ENCODE data around the gene FAM98C.

Gene FAM98C

DNA sequence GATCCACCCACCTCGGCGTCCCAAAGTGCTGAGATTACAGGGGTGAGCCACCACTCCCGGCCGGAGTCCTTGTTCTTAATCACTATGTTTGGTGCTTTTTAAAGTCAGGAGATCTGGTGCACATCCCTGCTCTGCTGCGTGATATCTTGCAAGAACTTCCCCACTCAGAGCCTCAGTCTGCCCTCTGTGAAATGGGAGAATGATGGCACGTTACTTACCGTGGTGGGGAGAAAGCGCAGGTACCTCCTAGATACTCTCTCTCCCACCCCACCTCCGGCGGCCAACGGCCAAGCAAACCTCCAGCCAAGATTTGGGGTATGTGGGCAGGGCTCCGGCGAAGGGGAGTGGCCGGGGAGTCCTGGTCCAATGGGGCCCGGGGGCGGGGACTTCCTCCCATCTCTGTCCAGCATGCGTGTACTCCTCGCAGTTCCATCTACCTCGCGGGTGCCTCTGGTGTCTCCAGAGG, 30.4 kb downstream of the FAM98C start, which contains the start of gene RYR1:
Gene RYR1 (plus strand): TSS at position 424 of the 466 bp plus-strand sequence. CDS start 139 bp downstream, outside the sequence.
- Mint-ChIP-seq H3K27ac (peak within 1 kb of the TSS; percentile 22), H3K36me3 (ENCODE audit: low read depth) (peaks cover 6% of the 10 kb centered on the region), H3K9me3 (no peaks in the 10 kb centered on the region), H3K27me3 (peaks cover 25% of the 10 kb centered on the region), H3K4me3 (peak within 1 kb of the TSS; percentile 68), H3K4me1 (ENCODE audit: low read depth) (peaks cover 27% of the 10 kb centered on the region)
- intact Hi-C loops (cut with micrococcal nuclease), result no loop called here

DNA sequence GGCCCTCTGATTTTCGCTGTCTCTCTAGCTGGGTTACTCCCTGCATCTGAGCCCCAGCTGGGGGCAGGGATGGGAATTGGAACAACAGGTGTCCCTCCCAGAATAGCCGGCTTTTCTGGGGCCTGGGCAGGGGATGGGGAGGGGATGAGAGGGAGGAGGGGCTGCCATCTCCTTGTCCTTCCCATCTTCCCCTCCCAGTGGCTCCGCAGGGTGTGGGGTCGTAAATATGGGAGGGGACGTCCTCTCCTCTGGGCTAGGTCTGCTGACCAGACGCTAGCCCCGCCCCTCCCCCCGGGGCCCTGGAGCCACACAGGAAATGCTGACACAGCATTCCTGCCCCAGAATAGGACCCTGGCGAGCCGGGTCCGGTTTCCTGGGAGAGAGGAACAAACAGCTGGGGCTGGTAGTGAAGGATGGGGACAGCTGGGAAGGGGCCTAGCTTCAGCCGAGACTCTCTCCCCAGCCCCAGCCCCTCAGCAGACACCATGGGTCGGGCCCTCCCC, 31.7 kb downstream of the FAM98C start:
- Mint-ChIP-seq H3K9me3 (no peaks in the 10 kb centered on the region), H3K4me3 (peak overlapping the region; percentile 68), H3K27ac (no peak overlapping the region), H3K36me3 (ENCODE audit: low read depth) (peaks cover 6% of the 10 kb centered on the region), H3K27me3 (peaks cover 25% of the 10 kb centered on the region), H3K4me1 (ENCODE audit: low read depth) (peaks cover 27% of the 10 kb centered on the region)
- intact Hi-C loops (cut with micrococcal nuclease), result no loop called here

DNA sequence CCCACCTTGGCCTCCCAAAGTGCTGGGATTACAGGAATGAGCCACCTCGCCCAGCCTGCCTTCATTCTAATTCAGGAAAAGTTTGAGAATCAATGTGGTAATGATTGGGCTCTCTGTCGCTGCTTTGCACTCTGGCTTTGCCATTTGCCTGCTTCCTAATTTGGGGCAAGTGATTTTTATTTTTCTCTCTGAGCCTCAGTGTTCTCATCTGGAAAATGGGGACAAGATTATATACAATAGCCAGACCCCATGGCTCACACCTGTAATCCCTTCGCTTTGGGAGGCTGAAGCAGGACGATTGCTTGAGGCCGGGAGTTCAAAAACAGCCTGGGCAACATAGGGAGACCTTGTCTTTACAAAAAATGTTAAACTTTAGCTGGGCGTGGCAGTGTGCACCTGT, 34.4 kb downstream of the FAM98C start:
- no peaks in the 10 kb centered on the region for H3K9me3 Mint-ChIP-seq
- intact Hi-C loops (cut with micrococcal nuclease), result no loop called here
- H3K4me3 Mint-ChIP-seq, result no peak overlapping the region
- peaks cover 6% of the 10 kb centered on the region for H3K36me3 Mint-ChIP-seq (ENCODE audit: low read depth)
- peaks cover 34% of the 10 kb centered on the region for H3K4me1 Mint-ChIP-seq (ENCODE audit: low read depth)
- H3K27me3 Mint-ChIP-seq, result peaks cover 27% of the 10 kb centered on the region
- H3K27ac Mint-ChIP-seq, result no peak overlapping the region

DNA sequence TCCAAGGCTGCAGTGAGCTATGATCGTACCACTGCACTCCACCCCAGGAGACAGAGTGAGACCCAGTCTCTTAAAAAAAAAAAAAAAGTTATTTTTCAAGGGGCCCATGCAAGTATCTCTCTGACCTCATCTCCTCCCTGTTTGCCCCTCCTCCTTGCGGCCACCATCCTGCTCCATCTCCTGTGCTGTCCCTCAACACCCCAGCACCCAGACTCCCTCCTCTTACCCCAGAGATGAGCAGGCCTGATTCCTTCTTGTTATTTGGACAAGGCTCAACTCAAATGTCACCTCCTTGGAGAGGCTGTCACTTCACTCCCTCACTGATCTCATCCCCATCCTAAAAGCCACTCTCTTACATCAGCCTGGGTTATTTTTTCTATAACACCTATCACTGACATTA, 35.0 kb downstream of the FAM98C start:
- H3K4me3 Mint-ChIP-seq, result no peak overlapping the region
- H3K27me3 Mint-ChIP-seq, result peaks cover 27% of the 10 kb centered on the region
- H3K4me1 Mint-ChIP-seq (ENCODE audit: low read depth), result peaks cover 34% of the 10 kb centered on the region
- intact Hi-C loops (cut with micrococcal nuclease), result no loop called here
- no peak overlapping the region for H3K27ac Mint-ChIP-seq
- H3K9me3 Mint-ChIP-seq, result no peaks in the 10 kb centered on the region
- peaks cover 6% of the 10 kb centered on the region for H3K36me3 Mint-ChIP-seq (ENCODE audit: low read depth)

DNA sequence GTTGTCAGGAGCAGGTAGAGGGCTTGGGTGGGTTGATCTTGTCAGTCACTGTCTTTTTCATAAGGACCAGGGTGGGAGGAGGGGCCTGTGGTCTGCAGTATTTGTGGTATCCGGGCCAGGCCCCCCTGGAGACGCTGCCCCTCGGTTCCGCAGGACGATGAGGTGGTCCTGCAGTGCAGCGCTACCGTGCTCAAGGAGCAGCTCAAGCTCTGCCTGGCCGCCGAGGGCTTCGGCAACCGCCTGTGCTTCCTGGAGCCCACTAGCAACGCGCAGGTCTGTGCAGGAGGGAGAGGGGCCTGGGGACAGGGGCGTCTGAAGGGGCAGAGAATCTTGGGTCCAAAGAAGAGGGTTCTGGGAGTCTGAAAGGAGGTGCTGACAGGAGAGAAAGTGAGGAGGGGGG, 37.7 kb downstream of the FAM98C start:
- Mint-ChIP-seq H3K4me1 (ENCODE audit: low read depth) (peaks cover 12% of the 10 kb centered on the region), H3K36me3 (ENCODE audit: low read depth) (peaks cover 18% of the 10 kb centered on the region), H3K4me3 (no peak overlapping the region), H3K9me3 (no peaks in the 10 kb centered on the region), H3K27me3 (peaks cover 18% of the 10 kb centered on the region), H3K27ac (peak overlapping the region; percentile 55)
- intact Hi-C loops (cut with micrococcal nuclease), result loop anchor here (5.0 kb wide), 1 partner anchor 38 kb away; the partner anchor contains the start of gene FAM98C

DNA sequence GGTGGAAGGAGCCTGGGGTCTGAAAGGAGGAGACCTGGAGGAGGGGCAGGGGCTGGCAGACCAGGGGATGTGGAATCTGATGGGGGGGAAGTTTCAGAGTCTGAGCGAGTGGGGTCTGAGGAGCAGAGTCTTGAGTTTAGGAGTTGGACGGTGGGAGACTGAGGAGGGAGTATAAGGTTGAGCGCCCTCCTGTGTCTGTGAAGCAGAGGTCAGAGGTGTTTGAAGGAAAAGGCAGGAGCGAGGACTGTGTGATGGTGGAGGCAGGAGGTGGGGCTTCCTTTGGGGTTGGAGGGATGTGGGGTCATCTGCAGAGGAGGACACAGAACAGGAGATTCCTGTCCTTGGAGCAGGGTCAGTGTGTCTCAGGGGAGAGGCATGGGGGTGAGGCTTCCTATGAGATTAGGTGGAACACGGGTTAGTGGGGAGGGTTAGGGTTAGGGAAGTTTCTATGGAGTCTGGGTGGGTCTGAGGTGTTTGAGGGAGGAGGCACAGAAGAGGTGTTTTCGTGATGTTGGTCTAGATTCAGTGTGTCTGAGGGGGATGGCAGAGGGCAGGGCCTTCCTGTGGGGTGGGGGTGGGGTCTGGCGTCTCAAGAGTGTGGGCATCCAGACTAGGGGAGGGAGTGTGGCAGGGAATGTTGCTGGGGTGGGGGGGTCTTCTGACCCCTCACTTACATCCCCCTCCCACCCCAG, 38.9 kb downstream of the FAM98C start:
- peak overlapping the region; percentile 12 for H3K27ac Mint-ChIP-seq
- peaks cover 25% of the 10 kb centered on the region for H3K36me3 Mint-ChIP-seq (ENCODE audit: low read depth)
- peaks cover 8% of the 10 kb centered on the region for H3K4me1 Mint-ChIP-seq (ENCODE audit: low read depth)
- H3K27me3 Mint-ChIP-seq, result peaks cover 18% of the 10 kb centered on the region
- H3K9me3 Mint-ChIP-seq, result no peaks in the 10 kb centered on the region
- no peak overlapping the region for H3K4me3 Mint-ChIP-seq
- intact Hi-C loops (cut with micrococcal nuclease), result loop anchor here (5.0 kb wide), 1 partner anchor 40 kb away; the partner anchor contains the start of gene FAM98C

DNA sequence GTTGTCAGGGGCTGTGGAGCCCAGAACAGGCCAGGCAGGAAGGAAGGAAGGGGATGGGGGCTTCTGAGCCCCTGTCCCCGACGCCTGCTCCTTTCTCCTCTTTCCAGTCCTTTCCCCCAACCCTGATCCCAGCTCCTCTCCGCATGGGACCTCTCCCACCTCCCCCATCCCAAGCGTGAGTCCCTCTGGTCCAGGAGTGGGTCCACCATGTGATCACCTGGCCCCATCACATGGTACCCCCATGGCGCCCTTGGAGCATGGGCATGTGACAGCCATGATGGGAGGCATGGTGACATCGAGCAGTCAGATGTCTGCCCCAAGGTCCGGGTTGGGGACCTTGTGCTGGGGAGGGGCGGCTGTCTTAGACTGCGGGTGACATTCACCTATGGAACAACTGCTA, 39.8 kb downstream of the FAM98C start:
- no peak overlapping the region for H3K27ac Mint-ChIP-seq
- H3K9me3 Mint-ChIP-seq, result no peaks in the 10 kb centered on the region
- H3K4me1 Mint-ChIP-seq (ENCODE audit: low read depth), result peaks cover 7% of the 10 kb centered on the region
- H3K36me3 Mint-ChIP-seq (ENCODE audit: low read depth), result peaks cover 25% of the 10 kb centered on the region
- peaks cover 18% of the 10 kb centered on the region for H3K27me3 Mint-ChIP-seq
- intact Hi-C loops (cut with micrococcal nuclease), result loop anchor here (5.0 kb wide), 1 partner anchor 40 kb away; the partner anchor contains the start of gene FAM98C
- no peak overlapping the region for H3K4me3 Mint-ChIP-seq

DNA sequence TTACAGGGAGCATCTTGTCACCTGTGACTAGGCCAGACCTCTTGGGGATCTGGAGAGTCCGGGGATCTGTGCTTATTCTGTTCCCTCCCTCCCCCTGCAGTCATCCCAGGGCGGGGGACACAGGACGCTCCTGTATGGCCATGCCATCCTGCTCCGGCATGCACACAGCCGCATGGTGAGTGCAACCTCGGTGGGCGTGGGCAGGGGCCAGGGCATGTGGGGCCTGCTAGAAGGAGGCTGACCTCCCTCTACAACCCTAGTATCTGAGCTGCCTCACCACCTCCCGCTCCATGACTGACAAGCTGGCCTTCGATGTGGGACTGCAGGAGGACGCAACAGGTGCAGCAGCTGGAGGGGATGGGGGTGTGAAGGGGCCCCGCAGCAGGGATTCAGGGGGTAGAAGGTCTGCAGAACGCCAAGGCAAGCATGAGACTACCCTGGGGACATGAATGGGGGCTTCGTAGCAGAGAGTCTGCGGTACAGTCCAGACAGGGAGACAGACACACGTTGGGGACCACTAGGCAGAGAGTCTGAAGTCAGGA, 40.6 kb downstream of the FAM98C start:
- peaks cover 25% of the 10 kb centered on the region for H3K36me3 Mint-ChIP-seq (ENCODE audit: low read depth)
- H3K9me3 Mint-ChIP-seq, result no peaks in the 10 kb centered on the region
- H3K4me1 Mint-ChIP-seq (ENCODE audit: low read depth), result peaks cover 7% of the 10 kb centered on the region
- H3K27ac Mint-ChIP-seq, result no peak overlapping the region
- H3K27me3 Mint-ChIP-seq, result peaks cover 15% of the 10 kb centered on the region
- intact Hi-C loops (cut with micrococcal nuclease), result loop anchor here (5.0 kb wide), 1 partner anchor 41 kb away; the partner anchor contains the start of gene FAM98C
- no peak overlapping the region for H3K4me3 Mint-ChIP-seq

DNA sequence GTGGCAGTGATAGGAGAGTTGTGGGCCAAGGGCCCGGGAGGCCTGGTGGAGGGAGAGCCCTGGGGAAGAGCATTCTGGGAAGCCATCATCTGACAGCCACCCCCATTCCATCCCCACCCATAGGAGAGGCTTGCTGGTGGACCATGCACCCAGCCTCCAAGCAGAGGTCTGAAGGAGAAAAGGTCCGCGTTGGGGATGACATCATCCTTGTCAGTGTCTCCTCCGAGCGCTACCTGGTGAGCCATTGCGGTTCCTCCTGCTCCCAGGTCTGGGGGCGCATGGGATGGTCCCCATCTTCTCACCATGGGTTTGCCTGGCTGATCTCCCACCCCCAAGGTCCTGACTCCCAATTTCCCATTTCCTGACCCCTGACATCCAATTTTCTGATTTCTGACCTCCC, 41.1 kb downstream of the FAM98C start:
- H3K9me3 Mint-ChIP-seq, result no peaks in the 10 kb centered on the region
- H3K27ac Mint-ChIP-seq, result no peak overlapping the region
- intact Hi-C loops (cut with micrococcal nuclease), result loop anchor here (5.0 kb wide), 1 partner anchor 42 kb away; the partner anchor contains the start of gene FAM98C

DNA sequence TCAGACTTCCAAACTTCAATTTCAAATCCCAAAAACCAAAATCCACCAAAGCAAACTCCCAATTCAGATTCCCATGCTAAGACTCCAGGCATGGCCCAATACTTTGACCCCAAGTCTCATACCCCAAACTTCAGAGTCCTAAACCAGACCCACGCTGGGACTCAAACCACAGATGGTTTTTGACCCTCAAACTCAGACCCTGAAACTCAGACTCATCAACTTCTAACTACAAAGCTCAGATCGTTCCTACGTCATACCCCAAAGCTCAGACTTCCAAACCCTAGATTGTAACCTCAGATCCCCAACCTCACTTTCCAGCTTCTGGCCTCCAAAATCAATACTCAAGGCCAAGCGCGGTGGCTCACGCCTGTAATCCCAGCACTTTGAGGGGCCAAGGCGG, 42.5 kb downstream of the FAM98C start:
- H3K36me3 Mint-ChIP-seq (ENCODE audit: low read depth), result peaks cover 25% of the 10 kb centered on the region
- no peak overlapping the region for H3K4me3 Mint-ChIP-seq
- H3K4me1 Mint-ChIP-seq (ENCODE audit: low read depth), result peaks cover 7% of the 10 kb centered on the region
- H3K9me3 Mint-ChIP-seq, result no peaks in the 10 kb centered on the region
- H3K27me3 Mint-ChIP-seq, result peaks cover 25% of the 10 kb centered on the region
- H3K27ac Mint-ChIP-seq, result no peak overlapping the region
- intact Hi-C loops (cut with micrococcal nuclease), result no loop called here

More for the DNA sequence above, 41.1 kb downstream of the FAM98C start:
- H3K4me3 Mint-ChIP-seq, result no peak overlapping the region
- peaks cover 25% of the 10 kb centered on the region for H3K36me3 Mint-ChIP-seq (ENCODE audit: low read depth)
- peaks cover 18% of the 10 kb centered on the region for H3K27me3 Mint-ChIP-seq
- H3K4me1 Mint-ChIP-seq (ENCODE audit: low read depth), result peaks cover 7% of the 10 kb centered on the region

DNA sequence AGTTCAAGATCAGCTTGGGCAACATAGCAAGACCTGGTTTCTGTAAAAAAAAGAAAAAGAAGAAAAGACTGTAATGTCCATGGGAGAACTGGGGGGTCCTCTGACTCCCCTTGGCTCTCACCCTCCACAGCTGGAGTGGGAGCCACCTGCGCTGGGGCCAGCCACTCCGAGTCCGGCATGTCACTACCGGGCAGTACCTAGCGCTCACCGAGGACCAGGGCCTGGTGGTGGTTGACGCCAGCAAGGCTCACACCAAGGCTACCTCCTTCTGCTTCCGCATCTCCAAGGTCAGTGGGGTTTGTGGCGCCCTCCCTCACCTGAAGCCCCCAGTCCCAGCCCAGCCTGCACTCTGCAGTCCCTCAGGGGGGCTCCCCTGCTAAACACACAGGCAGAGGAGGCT, 45.3 kb downstream of the FAM98C start:
- H3K36me3 Mint-ChIP-seq (ENCODE audit: low read depth), result peaks cover 38% of the 10 kb centered on the region
- H3K4me1 Mint-ChIP-seq (ENCODE audit: low read depth), result no peaks in the 10 kb centered on the region
- no peak overlapping the region for H3K4me3 Mint-ChIP-seq
- H3K27ac Mint-ChIP-seq, result no peak overlapping the region
- peaks cover 25% of the 10 kb centered on the region for H3K27me3 Mint-ChIP-seq
- no peaks in the 10 kb centered on the region for H3K9me3 Mint-ChIP-seq
- intact Hi-C loops (cut with micrococcal nuclease), result no loop called here

DNA sequence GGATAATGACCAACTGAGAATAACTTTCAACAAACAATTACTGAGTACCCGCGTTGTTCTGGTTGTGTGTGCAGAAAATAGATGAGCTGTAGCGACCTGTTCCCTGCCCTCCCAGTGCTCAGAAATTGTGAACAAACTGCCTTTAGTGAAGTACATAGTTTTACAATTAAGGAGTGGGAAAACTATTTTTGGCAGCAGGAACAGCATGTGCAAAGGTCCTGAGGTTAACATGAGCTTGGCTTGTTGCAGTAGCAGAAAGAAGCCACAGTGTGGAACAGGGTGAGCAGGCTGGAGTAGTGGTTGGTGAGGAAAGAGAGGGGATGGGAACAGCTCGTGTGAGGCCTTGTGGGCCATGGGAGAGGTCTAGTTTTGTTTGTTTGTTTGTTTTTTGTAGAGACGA, 46.6 kb downstream of the FAM98C start:
- Mint-ChIP-seq H3K4me1 (ENCODE audit: low read depth) (peaks cover 5% of the 10 kb centered on the region), H3K36me3 (ENCODE audit: low read depth) (peaks cover 27% of the 10 kb centered on the region), H3K9me3 (no peaks in the 10 kb centered on the region), H3K27me3 (peaks cover 21% of the 10 kb centered on the region), H3K27ac (no peak overlapping the region), H3K4me3 (no peak overlapping the region)
- intact Hi-C loops (cut with micrococcal nuclease), result no loop called here

DNA sequence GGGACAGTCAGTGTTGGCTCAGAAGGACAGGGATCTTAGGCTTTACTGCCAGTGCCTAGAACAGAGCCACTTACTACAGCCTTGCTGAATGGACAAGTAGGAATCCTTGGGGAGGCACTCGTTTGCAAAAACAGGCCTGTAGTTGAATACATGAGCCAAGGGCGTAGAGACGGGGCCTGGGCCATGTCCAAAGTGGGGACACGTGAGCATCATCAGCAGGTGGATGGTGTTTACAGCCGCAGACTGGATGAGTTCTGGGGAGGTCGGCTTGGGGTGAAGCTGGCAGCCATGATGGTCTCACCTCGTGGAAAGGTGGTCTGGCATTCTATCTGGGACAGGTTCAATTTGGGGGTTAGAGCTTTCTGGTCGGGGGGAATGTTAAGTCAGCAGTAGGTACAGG, 48.1 kb downstream of the FAM98C start:
- Mint-ChIP-seq H3K27ac (no peak overlapping the region), H3K4me3 (no peak overlapping the region)

DNA sequence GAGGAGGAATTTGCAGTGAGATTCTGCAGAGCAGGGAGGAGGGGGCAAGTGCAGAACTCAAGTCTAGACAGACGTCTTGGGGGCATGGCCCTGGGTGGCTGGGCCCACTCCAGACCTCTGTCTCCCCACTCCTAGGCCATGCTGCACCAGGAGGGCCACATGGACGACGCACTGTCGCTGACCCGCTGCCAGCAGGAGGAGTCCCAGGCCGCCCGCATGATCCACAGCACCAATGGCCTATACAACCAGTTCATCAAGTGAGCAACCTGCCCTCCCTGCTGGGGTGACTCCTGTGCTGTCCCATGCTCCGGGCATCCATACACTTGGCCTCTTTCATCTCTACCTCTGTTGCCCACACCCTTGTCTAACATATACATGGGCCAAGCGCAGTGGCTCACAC, 48.7 kb downstream of the FAM98C start:
- Mint-ChIP-seq H3K27me3 (peaks cover 15% of the 10 kb centered on the region), H3K27ac (no peak overlapping the region), H3K4me3 (no peak overlapping the region), H3K9me3 (no peaks in the 10 kb centered on the region), H3K4me1 (ENCODE audit: low read depth) (peaks cover 5% of the 10 kb centered on the region), H3K36me3 (ENCODE audit: low read depth) (peaks cover 12% of the 10 kb centered on the region)
- intact Hi-C loops (cut with micrococcal nuclease), result no loop called here

More for the DNA sequence above, 48.1 kb downstream of the FAM98C start:
- Mint-ChIP-seq H3K27me3 (peaks cover 15% of the 10 kb centered on the region), H3K9me3 (no peaks in the 10 kb centered on the region), H3K4me1 (ENCODE audit: low read depth) (peaks cover 5% of the 10 kb centered on the region), H3K36me3 (ENCODE audit: low read depth) (peaks cover 16% of the 10 kb centered on the region)
- intact Hi-C loops (cut with micrococcal nuclease), result no loop called here

Data from dendritic cell treated with granulocyte-macrophage colony-stimulating factor and Interleukin-4, amounts not matched to agents 40 ng/mL and 50 ng/mL, for 4 days (primary cell).